Fibroblast of the aortic adventitia (primary cell): ENCODE data around the gene NME7. TPM values are rescaled to one million over a fixed set of nuclear protein-coding genes. Genes with fewer than 3 reads are reported as not detected.
"Not testable (repeated sequence)": the region's sequence is repeated elsewhere in the genome, so short reads cannot be mapped to it uniquely, and the experiment has no call there.

Experiments used
- DNase-seq: peaks from one replicate; pipeline ENCODE4 v3.0.0-alpha.2; 2010; ENCODE audit warnings: low read depth
- H3K4me3 ChIP-seq: 2 replicates; pipeline ENCODE4 v1.5.1; 2011; ENCODE audit warnings: low read depth, mild to moderate bottlenecking, control low read depth, low read length, moderate library complexity
- total RNA-seq: library from RNA; depleted of rRNA; stranded (reverse); fragments of >200 nt; gene quantifications from 2 replicates; pipeline ENCODE4 v1.2.3, GENCODE V29; 2012; ENCODE audit warnings: low replicate concordance
- TF ChIP-seq, protein P1 (sequence below): IDR thresholded peaks from 2 replicates; pipeline ENCODE4 v1.5.1; 2011; ENCODE audit warnings: mild to moderate bottlenecking, low read length, control low read depth, inconsistent platforms; ENCODE audit not compliant: insufficient read depth

The NME7 gene
- total RNA-seq, 1 donor: 36.0 TPM

GRCh38 chr1:169361281-169361680, 6.3 kb downstream of the NME7 start:
- DNase-seq: peak; percentile 66
- TF ChIP-seq, protein P1, sequence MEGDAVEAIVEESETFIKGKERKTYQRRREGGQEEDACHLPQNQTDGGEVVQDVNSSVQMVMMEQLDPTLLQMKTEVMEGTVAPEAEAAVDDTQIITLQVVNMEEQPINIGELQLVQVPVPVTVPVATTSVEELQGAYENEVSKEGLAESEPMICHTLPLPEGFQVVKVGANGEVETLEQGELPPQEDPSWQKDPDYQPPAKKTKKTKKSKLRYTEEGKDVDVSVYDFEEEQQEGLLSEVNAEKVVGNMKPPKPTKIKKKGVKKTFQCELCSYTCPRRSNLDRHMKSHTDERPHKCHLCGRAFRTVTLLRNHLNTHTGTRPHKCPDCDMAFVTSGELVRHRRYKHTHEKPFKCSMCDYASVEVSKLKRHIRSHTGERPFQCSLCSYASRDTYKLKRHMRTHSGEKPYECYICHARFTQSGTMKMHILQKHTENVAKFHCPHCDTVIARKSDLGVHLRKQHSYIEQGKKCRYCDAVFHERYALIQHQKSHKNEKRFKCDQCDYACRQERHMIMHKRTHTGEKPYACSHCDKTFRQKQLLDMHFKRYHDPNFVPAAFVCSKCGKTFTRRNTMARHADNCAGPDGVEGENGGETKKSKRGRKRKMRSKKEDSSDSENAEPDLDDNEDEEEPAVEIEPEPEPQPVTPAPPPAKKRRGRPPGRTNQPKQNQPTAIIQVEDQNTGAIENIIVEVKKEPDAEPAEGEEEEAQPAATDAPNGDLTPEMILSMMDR: no peak
- no peak overlapping the region for H3K4me3 ChIP-seq

- DNase-seq: no peak
- no peak overlapping the region for H3K4me3 ChIP-seq
- TF ChIP-seq, protein P1: no peak
Observed at GRCh38 chr1:169360415-169360814, 7.2 kb downstream of the NME7 start.

DNA sequence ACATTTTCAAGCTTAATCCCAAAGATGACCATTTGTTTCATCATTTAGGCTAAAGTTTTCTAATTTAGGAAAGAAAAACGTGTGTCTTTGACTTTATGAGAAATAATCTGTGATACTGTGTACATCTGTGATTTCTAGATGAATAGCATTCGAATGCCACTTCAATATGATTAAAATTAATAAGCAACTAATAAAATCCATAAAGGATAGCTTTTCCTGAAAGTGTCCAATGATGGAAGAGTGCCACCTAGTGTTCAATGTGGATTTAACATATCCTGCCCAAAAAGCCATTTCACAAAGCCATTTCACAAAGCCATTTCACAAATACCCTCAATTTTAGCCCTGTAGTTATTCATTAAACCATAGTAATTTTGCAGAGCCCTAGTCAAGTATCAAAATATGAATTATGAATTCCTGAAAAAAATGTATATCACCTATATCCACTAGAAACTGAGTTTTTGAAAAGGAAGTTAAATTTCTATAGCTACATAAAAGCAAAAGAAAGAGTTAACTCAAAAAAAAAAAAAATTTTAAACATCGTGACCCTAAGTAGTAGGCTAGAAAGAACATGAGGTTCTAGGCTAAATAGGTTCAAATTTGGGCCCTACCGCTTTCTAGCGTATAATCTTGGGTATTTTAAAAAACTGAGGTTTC, 19.1 kb downstream of the NME7 start:
- peak; percentile 79 for DNase-seq
- no peak overlapping the region for H3K4me3 ChIP-seq
- TF ChIP-seq, protein P1: peak; percentile 69

DNA sequence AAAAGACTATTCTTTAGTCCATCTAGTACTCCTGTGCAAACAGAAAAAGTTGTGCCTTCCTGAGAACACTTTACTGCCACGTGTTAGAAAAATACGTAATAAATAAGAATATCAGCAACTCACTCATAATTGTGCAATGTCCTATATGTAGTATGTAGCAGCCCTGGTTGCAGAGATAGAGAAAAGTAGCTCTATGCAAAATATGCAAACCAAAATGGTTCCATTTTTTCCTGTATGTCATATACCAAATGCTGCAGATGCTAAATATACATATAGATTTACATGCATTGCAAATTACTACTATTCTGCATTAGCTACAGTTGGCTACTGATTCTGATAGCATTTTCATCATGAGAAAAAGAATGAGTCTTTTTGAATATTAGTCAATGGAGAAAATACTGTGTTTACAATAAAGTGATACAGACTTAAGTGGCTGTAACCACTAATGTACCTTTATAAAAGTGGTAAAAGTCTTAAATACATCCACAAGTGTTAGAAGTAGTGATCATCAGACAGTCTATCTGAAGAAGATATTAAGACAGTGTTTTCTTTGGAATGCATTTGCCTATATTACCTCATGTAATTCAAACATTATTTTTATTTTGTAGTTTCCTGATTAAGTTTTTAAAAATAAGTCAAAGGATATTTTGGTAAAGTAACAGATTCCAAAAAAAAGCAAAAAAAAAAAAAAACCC, 19.8 kb downstream of the NME7 start:
- DNase-seq: no peak
- TF ChIP-seq, protein P1: no peak
- no peak overlapping the region for H3K4me3 ChIP-seq

DNA sequence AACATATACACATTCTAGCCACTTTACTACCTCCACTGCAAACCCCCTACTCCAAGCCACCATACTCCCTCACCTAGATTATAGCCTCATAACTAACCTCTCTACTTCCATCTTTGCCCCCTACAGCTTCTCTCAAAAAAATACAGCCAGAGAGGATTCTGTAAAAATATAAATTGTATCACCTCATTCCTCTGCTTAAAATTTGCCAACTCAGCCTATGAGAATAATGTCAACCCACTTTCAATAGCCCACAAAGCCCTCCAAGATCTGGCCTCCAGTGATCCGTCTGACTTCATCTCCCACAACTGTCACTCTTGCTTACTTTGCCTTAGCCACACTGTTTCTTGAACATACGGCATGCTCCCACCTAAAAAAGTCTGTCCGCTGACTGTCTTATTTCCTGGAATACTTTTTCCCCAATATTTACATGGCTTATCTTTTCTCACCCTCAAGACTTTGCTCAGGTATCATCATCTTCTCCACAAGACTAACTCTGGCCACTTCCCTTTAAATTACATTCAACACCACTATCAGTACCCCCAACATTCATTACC, 21.5 kb downstream of the NME7 start:
- DNase-seq: no peak
- no peak overlapping the region for H3K4me3 ChIP-seq
- TF ChIP-seq, protein P1: no peak

DNA sequence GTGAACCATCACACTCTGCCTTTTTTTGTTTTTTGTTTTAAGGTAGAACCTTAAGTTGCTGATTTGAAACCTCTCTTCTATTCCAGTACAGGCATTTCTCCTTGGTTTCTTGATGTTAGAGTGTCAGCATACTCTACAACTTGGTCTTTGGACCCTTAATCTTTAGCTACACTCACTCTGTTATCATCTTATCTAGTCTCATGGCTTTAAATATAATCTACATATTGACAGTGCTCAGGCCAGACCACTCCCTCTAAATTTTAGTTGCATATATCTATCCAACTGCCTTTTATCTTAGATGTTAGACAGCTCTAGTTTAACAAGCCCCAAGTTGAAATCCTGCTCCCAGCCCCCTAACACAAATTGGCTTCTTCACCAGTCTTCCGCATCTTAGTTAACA, 22.1 kb downstream of the NME7 start:
- TF ChIP-seq, protein P1: no peak
- no peak for DNase-seq

GRCh38 chr1:169342096-169342495, 25.5 kb downstream of the NME7 start:
- H3K4me3 ChIP-seq, DNase-seq: not testable (repeated sequence)

More for the DNA sequence above, 22.1 kb downstream of the NME7 start:
- no peak overlapping the region for H3K4me3 ChIP-seq
